Peyer's patch (tissue), 4 donors: ENCODE data around the gene B3GAT1. TPM values are rescaled to one million over a fixed set of nuclear protein-coding genes. Genes with fewer than 3 reads are reported as not detected.

ENCODE experiments used
- DNase-seq, 3 donors: peaks; one replicate each; pipeline ENCODE4 v3.0.0-alpha.2; 2017 to 2019
- H3K27ac ChIP-seq, 4 donors: fragments of 200-600 bp; sonication (generic); one replicate each; pipeline ENCODE4 v1.5.1; 2016 to 2019
- H3K27me3 ChIP-seq, 2 donors: fragments of 200-600 bp; sonication (generic); one replicate each; pipeline ENCODE4 v1.5.1; 2019
- H3K36me3 ChIP-seq, 3 donors: fragments of 200-600 bp; sonication (generic); one replicate each; pipeline ENCODE4 v1.5.1; 2016 to 2019
- H3K4me1 ChIP-seq, 4 donors: fragments of 200-600 bp; sonication (generic); one replicate each; pipeline ENCODE4 v1.5.1; 2016 to 2019
- H3K4me3 ChIP-seq, 4 donors: fragments of 200-600 bp; sonication (generic); 1 replicate in 3 of 4; 2 replicates in 1 of 4; pipeline ENCODE4 v1.5.1; 2016 to 2019; ENCODE audit warnings: mild to moderate bottlenecking in 1 of 4
- H3K9me3 ChIP-seq, 4 donors: fragments of 200-600 bp; sonication (generic); one replicate each; pipeline ENCODE4 v1.5.1; 2016 to 2019; ENCODE audit warnings: mild to moderate bottlenecking in 1 of 4
- POLR2A ChIP-seq, 2 donors: fragments of 450-650 bp; IDR thresholded peaks; one replicate each; pipeline ENCODE4 v1.5.1; 2017; ENCODE audit warnings: antibody characterized with exemption in 2 of 2, mild to moderate bottlenecking in 2 of 2, moderate library complexity in 2 of 2
- total RNA-seq, 4 donors: library from RNA; depleted of rRNA; stranded (reverse); fragments of >200 nt; gene quantifications; one replicate each; pipeline ENCODE4 v1.1.0, GENCODE V29; 2016
- TF ChIP-seq, protein P1 (sequence below), 6 experiments: fragments of 450-650 bp in 4 of 6; fragments of 200-600 bp in 2 of 6; sonication (generic) in 1 of 6; IDR thresholded peaks; one replicate each; pipeline ENCODE4 v1.5.1; 2017 to 2019; ENCODE audit warnings: antibody characterized with exemption in 6 of 6, mild to moderate bottlenecking in 3 of 6, moderate library complexity in 1 of 6

B3GAT1 gene
- total RNA-seq, 4 donors from 2014 or later, result 0.35 to 3.3 (median 0.54) TPM; not detected in 1

DNA sequence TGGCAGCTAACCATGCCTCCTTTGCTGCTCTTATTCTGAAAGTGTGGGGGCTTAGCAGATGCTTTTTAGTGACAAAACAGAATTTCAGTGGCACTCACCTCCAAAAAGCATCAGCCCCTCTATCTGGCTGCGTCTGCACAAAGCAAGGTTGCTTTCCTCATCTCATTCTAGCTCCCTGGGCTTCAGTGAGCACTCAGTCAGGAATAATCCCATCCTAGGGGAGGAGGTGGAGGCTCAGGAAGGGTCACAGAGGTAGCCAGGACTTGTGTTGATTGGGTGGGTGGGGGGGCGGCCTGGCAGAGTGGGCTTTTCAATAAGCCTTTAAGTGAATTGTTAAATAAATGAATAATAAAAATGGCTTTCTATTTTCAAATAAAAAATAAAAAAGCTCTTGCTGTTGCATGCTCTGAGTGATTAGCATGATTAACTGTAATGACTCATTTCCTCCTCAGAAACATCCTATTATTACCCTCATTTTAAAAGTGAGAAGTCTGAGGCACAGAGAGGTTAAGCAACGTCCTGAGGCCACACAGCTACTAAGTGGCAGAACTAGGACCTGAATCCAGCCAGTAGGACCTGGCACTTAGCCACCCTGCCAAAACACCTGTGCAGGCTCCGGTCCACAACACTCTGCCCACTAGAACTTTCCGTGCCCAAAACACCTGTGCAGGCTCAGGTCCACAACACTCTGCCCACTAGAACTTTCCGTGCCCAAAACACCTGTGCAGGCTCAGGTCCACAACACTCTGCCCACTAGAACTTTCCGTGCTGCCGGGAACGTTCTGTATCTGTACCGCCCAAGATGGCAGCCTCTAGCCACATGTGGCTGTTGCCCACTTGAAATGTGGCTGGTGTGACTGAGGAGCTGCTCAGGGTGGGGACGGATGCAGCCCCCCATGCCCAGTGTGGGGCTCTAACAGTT is 5.5 kb downstream of the B3GAT1 start:
- H3K27me3 ChIP-seq, result peaks cover 0 to 15% of the 10 kb centered on the region in 2 donors
- no peak for TF ChIP-seq POLR2A (IDR thresholded peaks at IDR 0.05)
- TF ChIP-seq, protein P1, sequence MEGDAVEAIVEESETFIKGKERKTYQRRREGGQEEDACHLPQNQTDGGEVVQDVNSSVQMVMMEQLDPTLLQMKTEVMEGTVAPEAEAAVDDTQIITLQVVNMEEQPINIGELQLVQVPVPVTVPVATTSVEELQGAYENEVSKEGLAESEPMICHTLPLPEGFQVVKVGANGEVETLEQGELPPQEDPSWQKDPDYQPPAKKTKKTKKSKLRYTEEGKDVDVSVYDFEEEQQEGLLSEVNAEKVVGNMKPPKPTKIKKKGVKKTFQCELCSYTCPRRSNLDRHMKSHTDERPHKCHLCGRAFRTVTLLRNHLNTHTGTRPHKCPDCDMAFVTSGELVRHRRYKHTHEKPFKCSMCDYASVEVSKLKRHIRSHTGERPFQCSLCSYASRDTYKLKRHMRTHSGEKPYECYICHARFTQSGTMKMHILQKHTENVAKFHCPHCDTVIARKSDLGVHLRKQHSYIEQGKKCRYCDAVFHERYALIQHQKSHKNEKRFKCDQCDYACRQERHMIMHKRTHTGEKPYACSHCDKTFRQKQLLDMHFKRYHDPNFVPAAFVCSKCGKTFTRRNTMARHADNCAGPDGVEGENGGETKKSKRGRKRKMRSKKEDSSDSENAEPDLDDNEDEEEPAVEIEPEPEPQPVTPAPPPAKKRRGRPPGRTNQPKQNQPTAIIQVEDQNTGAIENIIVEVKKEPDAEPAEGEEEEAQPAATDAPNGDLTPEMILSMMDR (IDR thresholded peaks at IDR 0.05), result no peak
- no peak overlapping the region for H3K4me3 ChIP-seq
- no peaks in the 10 kb centered on the region for H3K9me3 ChIP-seq
- H3K36me3 ChIP-seq, result no peaks in the 10 kb centered on the region
- peaks cover 0 to 8% (median 3%) of the 10 kb centered on the region in 4 donors for H3K4me1 ChIP-seq
- H3K27ac ChIP-seq, result no peak overlapping the region
- no peak for DNase-seq

- peaks cover 0 to 8% of the 10 kb centered on the region in 2 donors for H3K27me3 ChIP-seq
- H3K4me1 ChIP-seq, result peaks cover 0 to 1% (median 0%) of the 10 kb centered on the region in 4 donors
- TF ChIP-seq, protein P1 (IDR thresholded peaks at IDR 0.05), result no peak
- no peak for TF ChIP-seq POLR2A (IDR thresholded peaks at IDR 0.05)
- no peak for DNase-seq
- no peaks in the 10 kb centered on the region for H3K36me3 ChIP-seq
- H3K27ac ChIP-seq, result no peak overlapping the region
- no peak overlapping the region for H3K4me3 ChIP-seq
- no peaks in the 10 kb centered on the region for H3K9me3 ChIP-seq
Measured at GRCh38 chr11:134405841-134406240, 6.2 kb downstream of the B3GAT1 start.

GRCh38 chr11:134405436-134405835 is 6.6 kb downstream of the B3GAT1 start:
- Histone ChIP-seq H3K27me3 (peaks cover 0 to 4% of the 10 kb centered on the region in 2 donors), H3K36me3 (no peaks in the 10 kb centered on the region), H3K27ac (no peak overlapping the region), H3K9me3 (no peaks in the 10 kb centered on the region), H3K4me3 (no peak overlapping the region), H3K4me1 (no peaks in the 10 kb centered on the region)
- no peak for DNase-seq
- no peak for TF ChIP-seq POLR2A (IDR thresholded peaks at IDR 0.05)
- TF ChIP-seq, protein P1 (IDR thresholded peaks at IDR 0.05), result no peak

DNA sequence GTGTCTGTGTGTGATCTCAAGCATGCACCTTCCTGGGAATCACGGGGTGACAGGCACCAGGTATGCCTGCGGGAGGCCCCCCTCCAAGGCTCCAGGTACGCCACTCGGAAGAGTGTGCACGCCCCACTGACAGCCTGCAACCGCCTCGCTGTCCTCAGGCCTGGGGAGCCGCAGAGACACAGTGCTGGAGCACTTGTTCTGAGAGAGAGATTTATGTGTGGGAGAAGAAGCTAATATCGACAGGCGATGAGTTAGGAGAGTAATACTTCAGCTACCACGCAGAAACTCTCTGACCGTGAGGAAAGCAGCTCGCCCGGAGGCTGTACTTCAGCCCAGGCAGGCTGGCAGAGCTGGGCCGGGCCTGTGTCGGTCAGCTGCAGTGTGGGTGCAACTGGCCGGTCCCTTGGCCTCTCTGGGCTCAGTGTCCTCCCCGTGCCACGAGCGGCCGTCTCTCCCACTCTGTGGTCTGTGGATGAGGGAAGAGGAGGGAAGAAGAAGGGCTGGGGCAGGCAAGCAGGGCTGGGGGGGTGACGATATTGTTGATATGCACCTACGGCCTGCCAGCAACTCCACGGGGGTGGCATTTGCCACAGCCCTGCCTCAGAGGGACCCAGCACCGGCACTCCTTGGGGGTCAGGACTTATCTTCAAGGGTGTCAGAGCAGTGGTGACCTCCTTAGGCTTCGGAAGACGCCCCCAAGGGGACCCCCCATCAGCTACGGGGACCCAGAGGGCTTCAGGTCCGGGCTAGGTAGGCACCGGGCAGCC is 7.3 kb downstream of the B3GAT1 start:
- Histone ChIP-seq H3K4me1 (no peaks in the 10 kb centered on the region), H3K36me3 (no peaks in the 10 kb centered on the region), H3K27me3 (no peaks in the 10 kb centered on the region), H3K27ac (no peak overlapping the region), H3K4me3 (no peak overlapping the region), H3K9me3 (no peaks in the 10 kb centered on the region)
- TF ChIP-seq POLR2A (IDR thresholded peaks at IDR 0.05), result no peak
- TF ChIP-seq, protein P1 (IDR thresholded peaks at IDR 0.05), result no peak
- DNase-seq, result no peak

GRCh38 chr11:134402910-134403309 is 9.1 kb downstream of the B3GAT1 start:
- Histone ChIP-seq H3K4me1 (no peaks in the 10 kb centered on the region), H3K9me3 (no peaks in the 10 kb centered on the region), H3K27ac (no peak overlapping the region), H3K27me3 (no peaks in the 10 kb centered on the region), H3K4me3 (no peak overlapping the region), H3K36me3 (no peaks in the 10 kb centered on the region)
- no peak for DNase-seq
- TF ChIP-seq, protein P1 (IDR thresholded peaks at IDR 0.05), result no peak
- no peak for TF ChIP-seq POLR2A (IDR thresholded peaks at IDR 0.05)
